Thoracic aorta (tissue), 2 donors: ENCODE results near the gene MYRF. TPM values are rescaled to one million over a fixed set of nuclear protein-coding genes. Genes with fewer than 3 reads are reported as not detected.

Experiments used
- ATAC-seq: fragments of 150-250 bp; one replicate; pipeline ENCODE4 v1.8.0; 2017; ENCODE audit warnings: low read depth; ENCODE audit not compliant: insufficient number of reproducible peaks, low FRiP score
- DNase-seq: peaks from one replicate; pipeline ENCODE4 v3.0.0-alpha.2; 2020; ENCODE audit warnings: low spot score
- H3K27ac ChIP-seq, 2 donors: fragments of 200-600 bp; sonication (generic); 1 replicate in 1 of 2; 2 replicates in 1 of 2; pipeline ENCODE4 v1.5.1; 2016; ENCODE audit warnings: mild to moderate bottlenecking in 2 of 2, moderate library complexity in 2 of 2
- H3K27me3 ChIP-seq: fragments of 200-600 bp; sonication (generic); replicated peaks from 2 replicates; pipeline ENCODE4 v1.6.0; 2016; ENCODE audit warnings: mild to moderate bottlenecking; ENCODE audit not compliant: insufficient read depth
- H3K36me3 ChIP-seq: fragments of 200-600 bp; sonication (generic); one replicate; pipeline ENCODE4 v1.5.1; 2016
- H3K4me1 ChIP-seq, 2 donors: fragments of 200-600 bp; sonication (generic); 1 replicate in 1 of 2; 2 replicates in 1 of 2; pipeline versions ENCODE4 v1.5.1 to v1.6.0; 2016; ENCODE audit warnings: low read depth in 2 of 2, mild to moderate bottlenecking in 1 of 2; ENCODE audit not compliant: control insufficient read depth in 1 of 2
- H3K4me3 ChIP-seq: fragments of 200-600 bp; sonication (generic); 2 replicates; pipeline ENCODE4 v1.5.1; 2016; ENCODE audit warnings: mild to moderate bottlenecking
- H3K9me3 ChIP-seq: fragments of 200-600 bp; sonication (generic); 2 replicates; pipeline ENCODE4 v1.5.1; 2016
- CTCF ChIP-seq: fragments of 200-600 bp; sonication (generic); IDR thresholded peaks from one replicate; pipeline ENCODE4 v1.5.1; 2019; ENCODE audit warnings: antibody characterized with exemption
- total RNA-seq, 2 donors: library from RNA; depleted of rRNA; stranded (reverse); fragments of >200 nt; gene quantifications; one replicate each; pipeline versions ENCODE4 v1.1.0 to v1.2.3, GENCODE V29; 2016

MYRF gene
- total RNA-seq, 2 donors from 2014 or later: 5.1 TPM; not detected in 1

DNA sequence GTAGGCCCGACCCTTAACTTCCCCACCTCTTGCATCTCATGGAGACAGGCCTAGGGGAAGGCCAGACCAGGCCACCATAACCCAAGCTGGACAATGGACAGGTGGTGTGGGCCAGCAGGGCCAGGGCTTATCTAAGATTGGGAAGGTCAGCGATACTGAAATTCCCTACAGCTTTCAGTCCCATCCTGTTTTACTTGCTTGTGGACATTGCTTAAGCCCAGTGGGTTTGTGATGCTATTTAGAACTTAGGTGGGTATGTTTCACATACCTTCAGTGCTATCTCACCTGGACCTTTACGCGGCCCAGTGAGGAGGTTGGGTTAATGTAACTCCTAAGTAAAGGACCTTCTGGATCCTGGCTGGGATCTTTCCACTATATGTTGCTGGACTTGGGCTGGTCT lies 77.4 kb downstream of the MYRF start:
- DNase-seq: no peak
- TF ChIP-seq CTCF: no peak
- Histone ChIP-seq H3K9me3 (no peaks in the 10 kb centered on the region), H3K27me3 (no peaks in the 10 kb centered on the region), H3K4me1 (peaks cover 24 to 60% of the 10 kb centered on the region in 2 donors), H3K27ac (peak overlapping the region; percentile 86 to 95), H3K36me3 (no peaks in the 10 kb centered on the region), H3K4me3 (peak overlapping the region; percentile 85)
- no peak for ATAC-seq

- Histone ChIP-seq H3K4me3 (peak overlapping the region; percentile 85), H3K27me3 (no peaks in the 10 kb centered on the region), H3K9me3 (no peaks in the 10 kb centered on the region), H3K27ac (peak overlapping the region; percentile 86 to 95), H3K4me1 (peaks cover 30 to 66% of the 10 kb centered on the region in 2 donors), H3K36me3 (no peaks in the 10 kb centered on the region)
- TF ChIP-seq CTCF: no peak
- no peak for DNase-seq
- no peak for ATAC-seq
These were observed 78.0 kb downstream of the MYRF start for GRCh38 chr11:61830237-61831105.

DNA sequence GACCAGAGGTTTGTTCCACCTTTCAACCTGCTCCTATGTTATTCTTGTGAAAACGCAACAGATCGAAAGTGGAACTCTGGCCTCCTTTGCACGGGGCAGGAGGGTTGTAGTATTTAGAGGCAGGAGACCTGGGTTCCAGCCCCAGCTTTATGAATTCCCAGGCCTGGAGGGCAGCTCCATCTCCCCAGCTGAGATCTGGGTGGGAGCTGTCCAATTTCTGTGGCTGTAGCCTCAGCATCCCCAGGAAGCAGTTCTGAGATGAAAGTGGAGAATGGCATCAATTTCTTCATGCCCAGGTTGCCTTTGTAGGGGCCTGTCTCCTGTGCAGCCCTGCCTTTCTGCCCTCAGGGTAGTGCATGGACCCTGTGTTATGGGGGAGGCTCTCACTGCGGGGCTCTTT lies 79.8 kb downstream of the MYRF start:
- H3K36me3 ChIP-seq: no peaks in the 10 kb centered on the region
- H3K4me1 ChIP-seq: peaks cover 37 to 77% of the 10 kb centered on the region in 2 donors
- peak overlapping the region; percentile 86 to 95 for H3K27ac ChIP-seq
- no peaks in the 10 kb centered on the region for H3K27me3 ChIP-seq
- TF ChIP-seq CTCF: no peak
- DNase-seq (no peak), ATAC-seq (no peak)
- H3K9me3 ChIP-seq: no peaks in the 10 kb centered on the region
- no peak overlapping the region for H3K4me3 ChIP-seq

GRCh38 chr11:61832754-61833153 lies 80.3 kb downstream of the MYRF start:
- no peaks in the 10 kb centered on the region for H3K9me3 ChIP-seq
- ATAC-seq (no peak), DNase-seq (no peak)
- H3K4me3 ChIP-seq: no peak overlapping the region
- no peaks in the 10 kb centered on the region for H3K27me3 ChIP-seq
- no peaks in the 10 kb centered on the region for H3K36me3 ChIP-seq
- peaks cover 37 to 77% of the 10 kb centered on the region in 2 donors for H3K4me1 ChIP-seq
- peak overlapping the region; percentile 86 to 95 for H3K27ac ChIP-seq
- TF ChIP-seq CTCF: no peak

GRCh38 chr11:61833471-61833870 lies 81.0 kb downstream of the MYRF start:
- TF ChIP-seq CTCF: no peak
- Histone ChIP-seq H3K4me1 (peaks cover 37 to 77% of the 10 kb centered on the region in 2 donors), H3K36me3 (no peaks in the 10 kb centered on the region), H3K4me3 (no peak overlapping the region), H3K27ac (peak overlapping the region; percentile 86 to 95), H3K9me3 (no peaks in the 10 kb centered on the region), H3K27me3 (no peaks in the 10 kb centered on the region)
- no peak for DNase-seq
- no peak for ATAC-seq
